ENCODE measurements around the gene SF1. TPM values are rescaled to one million over a fixed set of nuclear protein-coding genes. Genes with fewer than 3 reads are reported as not detected.

The SF1 gene
- total and polyA plus RNA-seq, 2 of the 4 experiments (the other 2 are of a cell fraction) = 56.8 to 88.0 TPM

GRCh38 chr11:64758330-64759079 lies 19.8 kb downstream of the SF1 start:
- no peak overlapping the region for H2BK20ac ChIP-seq (ENCODE audit: low read depth, low read length)
- H2AK9ac ChIP-seq (replicated peaks; ENCODE audit: low read depth, low read length, poor library complexity) = no peak overlapping the region
- no TSS peak for BruUV-seq (replicated peaks)
- no peak overlapping the region for H3K4me3 ChIP-seq (ENCODE audit: insufficient read depth, low read depth, low read length)
- H3K4me2 ChIP-seq (ENCODE audit: low read depth, low read length) = no peak overlapping the region
- in situ Hi-C loops (cut with MboI; ENCODE audit: low sequenced_read_pairs) = no loop called here
- H2BK15ac ChIP-seq (ENCODE audit: low read depth, low read length) = no peak overlapping the region
- DNase-seq = no peak
- H4K20me1 ChIP-seq (ENCODE audit: insufficient read depth, low read length) = peaks cover 19% of the 10 kb centered on the region
- H3K14ac ChIP-seq (replicated peaks; ENCODE audit: low read depth, low read length) = no peak overlapping the region
- H3K36me3 ChIP-seq (ENCODE audit: control insufficient read depth, insufficient read depth, low read length) = peaks cover 16% of the 10 kb centered on the region
- H2AK5ac ChIP-seq (ENCODE audit: low read depth, low read length) = no peak overlapping the region
- H4K8ac ChIP-seq (ENCODE audit: low read depth in 2 of 2, low read length in 2 of 2) = no peak overlapping the region
- H2AFZ ChIP-seq (replicated peaks; ENCODE audit: low read length, poor library complexity) = no peak overlapping the region
- H3K23ac ChIP-seq (ENCODE audit: low read depth, low read length) = no peak overlapping the region
- no peak overlapping the region for H4K5ac ChIP-seq (ENCODE audit: low read depth, low read length)
- ATAC-seq (ENCODE audit: low read depth) = no peak
- no peak overlapping the region for H3K18ac ChIP-seq (ENCODE audit: low read depth, low read length)
- no peak overlapping the region for H3K4ac ChIP-seq (ENCODE audit: low read depth, low read length)
- CTCF ChIA-PET = no interaction called here
- no peaks in the 10 kb centered on the region for H3K9me3 ChIP-seq (ENCODE audit: control insufficient read depth, insufficient read depth, low read length)
- TF ChIP-seq ELK1 (IDR thresholded peaks at IDR 0.05; ENCODE audit: borderline replicate concordance, low read depth, low read length) = no peak
- no peak for TF ChIP-seq RFX5 (IDR thresholded peaks at IDR 0.05; ENCODE audit: low read depth, low read length)
- TF ChIP-seq NFE2L2 (IDR thresholded peaks at IDR 0.05; ENCODE audit: low read depth, low read length) = no peak
- no peak for TF ChIP-seq MAZ (IDR thresholded peaks at IDR 0.05; ENCODE audit: borderline replicate concordance, low read depth, low read length)
- TF ChIP-seq SMC3 (IDR thresholded peaks at IDR 0.05; ENCODE audit: low read depth, low read length) = no peak
- no peak for TF ChIP-seq RAD21 (IDR thresholded peaks at IDR 0.05; ENCODE audit: low read length)
- TF ChIP-seq CTCF (conservative IDR thresholded peaks at IDR 0.05; ENCODE audit: low read depth, low read length) = no peak
- no peak for TF ChIP-seq MAFK (IDR thresholded peaks at IDR 0.05; ENCODE audit: low read depth, low read length)
- TF ChIP-seq POLR2A (IDR thresholded peaks at IDR 0.05; ENCODE audit: low read depth, low read length) = no peak
- no peak for TF ChIP-seq CHD1 (IDR thresholded peaks at IDR 0.05; ENCODE audit: low read depth, low read length)
- TF ChIP-seq BHLHE40 (IDR thresholded peaks at IDR 0.05; ENCODE audit: low read depth, low read length) = no peak
- TF ChIP-seq FOS (IDR thresholded peaks at IDR 0.05; ENCODE audit: low read depth, low read length) = no peak
- no peak for TF ChIP-seq USF2 (IDR thresholded peaks at IDR 0.05; ENCODE audit: low read depth, low read length)
- no peak for TF ChIP-seq CEBPB (IDR thresholded peaks at IDR 0.05; ENCODE audit: low read depth, low read length)
- TF ChIP-seq MXI1 (IDR thresholded peaks at IDR 0.05; ENCODE audit: borderline replicate concordance, low read depth, low read length) = no peak
- no peak for TF ChIP-seq RCOR1 (IDR thresholded peaks at IDR 0.05; ENCODE audit: insufficient replicate concordance, low read length)
- H3K27me3 ChIP-seq (ENCODE audit: control insufficient read depth, insufficient read depth, low read length) = no peaks in the 10 kb centered on the region
- peaks cover 6 to 18% of the 10 kb centered on the region in 2 experiments; a peak in 3 of 4 replicates for H3K79me1 ChIP-seq (ENCODE audit: low read depth in 1 of 2, low read length in 2 of 2)
- no peak overlapping the region for H3K27ac ChIP-seq (ENCODE audit: insufficient read depth, low read length)
- H3K56ac ChIP-seq (ENCODE audit: extremely low read depth, insufficient read depth, low read length) = no peak overlapping the region
- H3K4me1 ChIP-seq (ENCODE audit: control insufficient read depth, insufficient read depth, low read length) = peaks cover 10% of the 10 kb centered on the region
- POLR2A ChIA-PET (ENCODE audit: unreplicated experiment) = no interaction called here
- intact Hi-C loops (cut with micrococcal nuclease) = no loop called here
- H3K9ac ChIP-seq (ENCODE audit: low read depth, low read length) = no peak overlapping the region
- H4K91ac ChIP-seq (ENCODE audit: insufficient read depth, low read depth, low read length) = no peak overlapping the region
- peaks cover 14% of the 10 kb centered on the region; the same call in 1 of the 2 replicates for H3K9me1 ChIP-seq (ENCODE audit: insufficient read depth, low read length)
- no peak overlapping the region for H2BK5ac ChIP-seq (ENCODE audit: low read depth, low read length, poor library complexity, severe bottlenecking)
- 100% methylated on average over 6 of the region's 15 CpGs; no CpG with 5 or more reads in 1 of the 2 experiments for WGBS, 2 experiments (ENCODE audit: extremely low coverage in 2 of 2, insufficient read length in 1 of 2)
- no peak overlapping the region for H2BK120ac ChIP-seq (ENCODE audit: low read depth, low read length)
- dilution Hi-C loops (cut with HindIII; ENCODE audit: low sequenced_read_pairs, unreplicated experiment) = no loop called here
